ENCODE data around the gene TNFRSF4.

The TNFRSF4 gene

GRCh38 chr1:1203561-1204424 lies 10.2 kb downstream of the TNFRSF4 start:
- no peak for TF ChIP-seq CTCF (IDR thresholded peaks at IDR 0.05)

GRCh38 chr1:1202831-1203560 lies 11.0 kb downstream of the TNFRSF4 start:
- TF ChIP-seq CTCF (IDR thresholded peaks at IDR 0.05), result no peak

GRCh38 chr1:1200876-1201810 lies 12.8 kb downstream of the TNFRSF4 start:
- no peak for TF ChIP-seq CTCF (IDR thresholded peaks at IDR 0.05)

GRCh38 chr1:1199961-1200875 lies 13.7 kb downstream of the TNFRSF4 start:
- TF ChIP-seq CTCF (IDR thresholded peaks at IDR 0.05), result no peak

GRCh38 chr1:1199141-1199960 lies 14.6 kb downstream of the TNFRSF4 start:
- TF ChIP-seq CTCF (IDR thresholded peaks at IDR 0.05), result no peak

GRCh38 chr1:1198423-1199140 lies 15.4 kb downstream of the TNFRSF4 start:
- no peak for TF ChIP-seq CTCF (IDR thresholded peaks at IDR 0.05)

Data from LNCAP (cell line).